B cell (primary cell): ENCODE results near the gene BNC2.

Source experiments
- EZH2 ChIP-seq: IDR thresholded peaks from 2 replicates; pipeline ENCODE4 v1.6.1; 2012; ENCODE audit warnings: borderline replicate concordance, low read depth, mild to moderate bottlenecking, moderate library complexity, low read length; ENCODE audit not compliant: insufficient read depth, poor library complexity, severe bottlenecking
- TF ChIP-seq, protein P1 (sequence below): fragments of 200-600 bp; IDR thresholded peaks from one replicate; pipeline ENCODE4 v1.8.0; 2022; ENCODE audit warnings: antibody characterized with exemption, mild to moderate bottlenecking

DNA sequence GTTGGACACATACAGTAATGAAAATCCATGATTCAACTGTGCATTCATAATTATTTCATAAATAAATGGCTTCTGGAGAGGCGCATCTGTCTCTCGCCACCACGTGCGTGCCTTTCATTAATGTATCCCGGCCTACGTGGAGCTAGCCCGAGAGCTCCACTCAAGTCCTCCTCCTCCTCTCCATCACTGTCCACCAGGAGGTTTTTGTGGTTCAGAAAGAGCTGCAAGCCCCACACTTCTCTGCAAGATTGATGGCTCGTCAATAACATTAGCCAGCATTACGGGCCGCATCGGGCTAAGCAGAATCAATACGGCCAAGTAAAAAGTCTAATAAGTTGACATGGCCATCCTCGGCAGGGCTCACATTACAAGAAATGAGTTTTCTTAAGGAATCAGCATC lies 499.8 kb downstream of the BNC2 start:
- TF ChIP-seq EZH2: no peak
- TF ChIP-seq, protein P1, sequence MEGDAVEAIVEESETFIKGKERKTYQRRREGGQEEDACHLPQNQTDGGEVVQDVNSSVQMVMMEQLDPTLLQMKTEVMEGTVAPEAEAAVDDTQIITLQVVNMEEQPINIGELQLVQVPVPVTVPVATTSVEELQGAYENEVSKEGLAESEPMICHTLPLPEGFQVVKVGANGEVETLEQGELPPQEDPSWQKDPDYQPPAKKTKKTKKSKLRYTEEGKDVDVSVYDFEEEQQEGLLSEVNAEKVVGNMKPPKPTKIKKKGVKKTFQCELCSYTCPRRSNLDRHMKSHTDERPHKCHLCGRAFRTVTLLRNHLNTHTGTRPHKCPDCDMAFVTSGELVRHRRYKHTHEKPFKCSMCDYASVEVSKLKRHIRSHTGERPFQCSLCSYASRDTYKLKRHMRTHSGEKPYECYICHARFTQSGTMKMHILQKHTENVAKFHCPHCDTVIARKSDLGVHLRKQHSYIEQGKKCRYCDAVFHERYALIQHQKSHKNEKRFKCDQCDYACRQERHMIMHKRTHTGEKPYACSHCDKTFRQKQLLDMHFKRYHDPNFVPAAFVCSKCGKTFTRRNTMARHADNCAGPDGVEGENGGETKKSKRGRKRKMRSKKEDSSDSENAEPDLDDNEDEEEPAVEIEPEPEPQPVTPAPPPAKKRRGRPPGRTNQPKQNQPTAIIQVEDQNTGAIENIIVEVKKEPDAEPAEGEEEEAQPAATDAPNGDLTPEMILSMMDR: no peak
